BJ (cell line): ENCODE results near the gene SLC9A1. TPM values are rescaled to one million over a fixed set of nuclear protein-coding genes. Genes with fewer than 3 reads are reported as not detected.

ENCODE experiments used
- CTCF ChIA-PET: fragments of 350-600 bp; formaldehyde crosslinking; extraction: SDS; loops from one replicate; lab custom pipeline; 2021; ENCODE audit warnings: antibody characterized with exemption, inconsistent platforms; lab: Yijun Ruan, JAX
- POLR2A ChIA-PET: fragments of 300-600 bp; sonication (Branson Sonifier 250); formaldehyde crosslinking; extraction: SDS; loops from one replicate; lab custom pipeline; 2021; ENCODE audit warnings: antibody characterized with exemption; lab: Charles Lee
- DNase-seq: peaks from one replicate; pipeline ENCODE4 v3.0.0-alpha.2; 2011; ENCODE audit warnings: low read depth
- H3K27me3 ChIP-seq: 2 replicates; pipeline ENCODE4 v1.6.0; 2011; ENCODE audit warnings: low read length; ENCODE audit not compliant: control insufficient read depth, insufficient read depth
- H3K36me3 ChIP-seq: 2 replicates; pipeline ENCODE4 v1.5.1; 2011; ENCODE audit warnings: low read length; ENCODE audit not compliant: control insufficient read depth, insufficient read depth
- H3K4me3 ChIP-seq: 2 replicates; pipeline ENCODE4 v1.5.1; 2011; ENCODE audit warnings: low read depth, mild to moderate bottlenecking, control low read depth, low read length
- CTCF ChIP-seq: IDR thresholded peaks from 2 replicates; pipeline ENCODE4 v1.5.1; 2011; ENCODE audit warnings: low read depth, mild to moderate bottlenecking, control low read depth, inconsistent platforms, low read length, moderate library complexity; ENCODE audit not compliant: insufficient read depth
- polyA plus RNA-seq: library from polyadenylated mRNA; depleted of rRNA; stranded (reverse); fragments of >200 nt; gene quantifications from 2 replicates; pipeline ENCODE4 v1.2.3, GENCODE V29; 2011

Gene SLC9A1
- polyA plus RNA-seq, 1 experiment, result 18.9 TPM

- Histone ChIP-seq H3K27me3 (no peaks in the 10 kb centered on the region), H3K36me3 (peaks cover 1% of the 10 kb centered on the region; the same call in 1 of the 2 replicates), H3K4me3 (no peak overlapping the region)
- DNase-seq, result no peak
- TF ChIP-seq CTCF, result no peak
- ChIA-PET CTCF (interaction anchor here (0.8 to 1.4 kb wide), 4 partner anchors 8 to 24 kb away, joined by 3 to 4 read pairs (median 3); no protein-coding TSS in a partner anchor), POLR2A (interaction anchor here (1.2 kb wide), 1 partner anchor 17 kb away, joined by 3 read pairs; no protein-coding TSS in a partner anchor)
These were observed 19.2 kb downstream of the SLC9A1 start for GRCh38 chr1:27135541-27136235.

- no peak overlapping the region for H3K4me3 ChIP-seq
- no peak for TF ChIP-seq CTCF
- H3K27me3 ChIP-seq, result no peaks in the 10 kb centered on the region
- ChIA-PET CTCF (interaction anchor here (0.8 to 1.9 kb wide), 2 partner anchors 11 to 150 kb away, joined by 3 to 6 read pairs; no protein-coding TSS in a partner anchor), POLR2A (no interaction called here)
- H3K36me3 ChIP-seq, result peaks cover 1% of the 10 kb centered on the region; the same call in 1 of the 2 replicates
- DNase-seq, result no peak
These were observed 20.9 kb downstream of the SLC9A1 start for GRCh38 chr1:27133991-27134390.

GRCh38 chr1:27133158-27133557 lies 21.8 kb downstream of the SLC9A1 start:
- POLR2A ChIA-PET, result no interaction called here
- CTCF ChIA-PET, result interaction anchor here (1.9 kb wide), 1 partner anchor 10 kb away, joined by 6 read pairs; no protein-coding TSS in a partner anchor

GRCh38 chr1:27132624-27133023 lies 22.3 kb downstream of the SLC9A1 start:
- H3K36me3 ChIP-seq, result peaks cover 3% of the 10 kb centered on the region
- DNase-seq, result no peak
- no peaks in the 10 kb centered on the region for H3K27me3 ChIP-seq
- TF ChIP-seq CTCF, result no peak
- POLR2A ChIA-PET, result no interaction called here
- no peak overlapping the region for H3K4me3 ChIP-seq
- CTCF ChIA-PET, result no interaction called here

More at GRCh38 chr1:27133158-27133557, 21.8 kb downstream of the SLC9A1 start:
- TF ChIP-seq CTCF, result no peak
- H3K27me3 ChIP-seq, result no peaks in the 10 kb centered on the region
- H3K36me3 ChIP-seq, result peaks cover 4% of the 10 kb centered on the region
- no peak overlapping the region for H3K4me3 ChIP-seq
- DNase-seq, result no peak

DNA sequence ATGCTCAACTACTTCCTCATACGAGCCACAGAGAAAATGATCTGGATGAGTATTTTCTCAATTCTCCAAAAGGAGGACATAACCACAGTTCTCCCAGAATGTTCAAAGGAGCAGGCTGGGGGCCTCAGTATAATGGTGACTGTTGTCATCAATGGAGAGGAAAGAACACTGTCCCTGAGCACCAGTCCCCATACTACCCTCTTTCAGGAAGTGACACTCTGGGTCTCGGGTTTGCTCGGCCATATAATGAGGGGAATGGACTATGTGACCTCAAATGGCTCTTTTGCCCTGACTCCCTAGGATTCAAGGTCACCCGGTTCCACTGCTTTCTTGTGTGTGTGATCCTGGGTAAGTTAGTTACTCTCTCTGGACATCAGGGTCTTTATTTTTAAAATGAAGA lies 22.8 kb downstream of the SLC9A1 start:
- POLR2A ChIA-PET, result no interaction called here
- Histone ChIP-seq H3K4me3 (no peak overlapping the region), H3K36me3 (peaks cover 2% of the 10 kb centered on the region), H3K27me3 (no peaks in the 10 kb centered on the region)
- TF ChIP-seq CTCF, result no peak
- no peak for DNase-seq
- CTCF ChIA-PET, result no interaction called here
